OCI-LY7 (cell line): Measurements from ENCODE around the gene ZFAND2A. TPM values are rescaled to one million over a fixed set of nuclear protein-coding genes. Genes with fewer than 3 reads are reported as not detected.

Experiments used
- BruUV-seq: library from RNA; stranded (reverse); fragments of 400-500 nt; replicated peaks from 2 replicates; lab custom pipeline; 2021; lab: Mats Ljungman, UMichigan
- CTCF ChIA-PET: fragments of 300-600 bp; sonication (Branson Sonifier 250); formaldehyde crosslinking; loops from one replicate; lab custom pipeline; 2022; ENCODE audit warnings: antibody characterized with exemption; ENCODE audit not compliant: unreplicated experiment; lab: Charles Lee
- POLR2A ChIA-PET: fragments of 300-600 bp; sonication (Branson Sonifier 250); formaldehyde crosslinking; loops from one replicate; lab custom pipeline; 2022; ENCODE audit warnings: antibody characterized with exemption; lab: Charles Lee
- DNase-seq: peaks from one replicate; pipeline ENCODE4 v3.0.0-alpha.2; 2015; ENCODE audit warnings: low spot score
- H2AFZ ChIP-seq: fragments of 200-600 bp; sonication (generic), shearing (Covaris generic); 2 replicates; pipeline ENCODE4 v1.6.1; 2014; ENCODE audit warnings: mild to moderate bottlenecking, antibody characterized with exemption, low read length, moderate library complexity
- H3K27ac ChIP-seq: fragments of 200-600 bp; sonication (generic); 2 replicates; pipeline ENCODE4 v1.5.1; 2014; ENCODE audit warnings: mixed run types, low read depth, mild to moderate bottlenecking, moderate library complexity, low read length, inconsistent platforms; ENCODE audit not compliant: poor library complexity, severe bottlenecking
- H3K36me3 ChIP-seq: fragments of 200-600 bp; sonication (generic); 2 replicates; pipeline ENCODE4 v1.6.1; 2014; ENCODE audit warnings: mild to moderate bottlenecking, antibody characterized with exemption, low read length, moderate library complexity, mixed read lengths; ENCODE audit not compliant: insufficient read depth
- H3K4me1 ChIP-seq: fragments of 200-600 bp; sonication (generic); 2 replicates; pipeline ENCODE4 v1.5.1; 2014; ENCODE audit warnings: mild to moderate bottlenecking, low read length; ENCODE audit not compliant: insufficient read depth, poor library complexity, severe bottlenecking
- H3K4me2 ChIP-seq: fragments of 200-600 bp; sonication (generic); 2 replicates; pipeline ENCODE4 v1.6.1; 2014; ENCODE audit warnings: mild to moderate bottlenecking, low read length
- H3K4me3 ChIP-seq: fragments of 200-600 bp; sonication (generic); 2 replicates; pipeline ENCODE4 v1.5.1; 2014; ENCODE audit warnings: mild to moderate bottlenecking, low read depth, low read length; ENCODE audit not compliant: poor library complexity, severe bottlenecking
- H3K79me2 ChIP-seq: fragments of 200-600 bp; sonication (generic); 2 replicates; pipeline ENCODE4 v1.6.1; 2016; ENCODE audit warnings: low read depth, mild to moderate bottlenecking, low read length, moderate library complexity, mixed read lengths; ENCODE audit not compliant: insufficient read depth
- H3K9me2 ChIP-seq: fragments of 200-600 bp; sonication (generic); 2 replicates; pipeline ENCODE4 v1.6.1; 2016; ENCODE audit warnings: mild to moderate bottlenecking, low read length, mixed read lengths; ENCODE audit not compliant: insufficient read depth
- H3K9me3 ChIP-seq: fragments of 200-600 bp; sonication (generic); 2 replicates; pipeline ENCODE4 v1.6.1; 2014; ENCODE audit warnings: mild to moderate bottlenecking, mixed run types, low read length, mixed read lengths
- H4K20me1 ChIP-seq: fragments of 200-600 bp; sonication (generic); 2 replicates; pipeline ENCODE4 v1.6.1; 2014; ENCODE audit warnings: mild to moderate bottlenecking, antibody characterized with exemption, low read length, moderate library complexity, mixed read lengths; ENCODE audit not compliant: insufficient read depth
- CTCF ChIP-seq: fragments of 200-600 bp; sonication (generic); conservative IDR thresholded peaks from 2 replicates; pipeline ENCODE4 v1.5.1; 2014; ENCODE audit warnings: mild to moderate bottlenecking, antibody characterized with exemption, low read length, moderate library complexity, mixed read lengths
- EZH2phosphoT487 ChIP-seq: fragments of 200-600 bp; sonication (generic); IDR thresholded peaks from 2 replicates; pipeline ENCODE4 v1.6.1; 2018; ENCODE audit warnings: low read depth, borderline replicate concordance, mild to moderate bottlenecking, mixed run types, antibody characterized with exemption, low read length, moderate library complexity, mixed read lengths
- intact Hi-C: fragments of 100-400 bp; cut with micrococcal nuclease; formaldehyde crosslinking; loops from one replicate; pipeline ENCODE4 v1.10.0; 2022; ENCODE audit not compliant: unreplicated experiment
- total RNA-seq, 2 experiments: library from RNA; depleted of rRNA in 1 of 2; stranded (reverse); fragments of >200 nt in 1 of 2; shearing (Covaris generic) in 1 of 2; gene quantifications; 2 replicates each; pipeline ENCODE4 v1.2.3, GENCODE V29; 2014 to 2022

The ZFAND2A gene
- total RNA-seq, 2 experiments from 2014 or later = 20.4 to 22.9 TPM

GRCh38 chr7:1120791-1121190 lies 39.2 kb downstream of the ZFAND2A start:
- Histone ChIP-seq H3K9me3 (no peaks in the 10 kb centered on the region), H3K27ac (no peak overlapping the region), H3K9me2 (no peaks in the 10 kb centered on the region), H2AFZ (no peak overlapping the region), H3K4me3 (no peak overlapping the region), H4K20me1 (peaks cover 5% of the 10 kb centered on the region), H3K4me1 (peaks cover 18% of the 10 kb centered on the region), H3K79me2 (no peaks in the 10 kb centered on the region), H3K36me3 (peaks cover 10% of the 10 kb centered on the region), H3K4me2 (no peak overlapping the region)
- DNase-seq = no peak
- CTCF ChIA-PET = no interaction called here
- POLR2A ChIA-PET = no interaction called here
- intact Hi-C loops = no loop called here
- TF ChIP-seq CTCF (no peak), EZH2phosphoT487 (no peak)
- no TSS peak for BruUV-seq

- CTCF ChIA-PET = no interaction called here
- intact Hi-C loops = no loop called here
- POLR2A ChIA-PET = no interaction called here
- Histone ChIP-seq H3K9me3 (no peaks in the 10 kb centered on the region), H3K36me3 (peaks cover 5% of the 10 kb centered on the region; the same call in 1 of the 2 replicates), H3K4me1 (peaks cover 18% of the 10 kb centered on the region), H3K27ac (peak overlapping the region; percentile 41), H3K9me2 (no peaks in the 10 kb centered on the region), H3K79me2 (no peaks in the 10 kb centered on the region), H3K4me2 (peak overlapping the region; percentile 42; the same call in 1 of the 2 replicates), H3K4me3 (no peak overlapping the region), H2AFZ (no peak overlapping the region), H4K20me1 (peaks cover 5% of the 10 kb centered on the region)
- DNase-seq = no peak
- TF ChIP-seq CTCF (no peak), EZH2phosphoT487 (no peak)
- no TSS peak for BruUV-seq
Observed at GRCh38 chr7:1119201-1119600, 40.8 kb downstream of the ZFAND2A start.

GRCh38 chr7:1117321-1117928 lies 42.6 kb downstream of the ZFAND2A start:
- BruUV-seq = no TSS peak

More at GRCh38 chr7:1117321-1117928, 42.6 kb downstream of the ZFAND2A start:
- Histone ChIP-seq H3K36me3 (peaks cover 5% of the 10 kb centered on the region; the same call in 1 of the 2 replicates), H4K20me1 (peaks cover 5% of the 10 kb centered on the region), H3K9me3 (no peaks in the 10 kb centered on the region), H3K79me2 (no peaks in the 10 kb centered on the region), H2AFZ (no peak overlapping the region), H3K4me2 (no peak overlapping the region), H3K4me3 (no peak overlapping the region), H3K4me1 (peaks cover 13% of the 10 kb centered on the region), H3K9me2 (no peaks in the 10 kb centered on the region), H3K27ac (no peak overlapping the region)
- intact Hi-C loops = no loop called here
- TF ChIP-seq CTCF = no peak
- TF ChIP-seq EZH2phosphoT487 = no peak
- DNase-seq = no peak
- ChIA-PET POLR2A (interaction anchor here (0.7 kb wide), 1 partner anchor 61 kb away, joined by 3 read pairs; no protein-coding TSS in a partner anchor), CTCF (no interaction called here)
